Karpas-422 (cell line): ENCODE results near the gene P2RY12. TPM values are rescaled to one million over a fixed set of nuclear protein-coding genes. Genes with fewer than 3 reads are reported as not detected.

Source experiments
- DNase-seq: peaks from one replicate; pipeline ENCODE4 v3.0.0-alpha.2; 2015
- H2AFZ ChIP-seq: fragments of 200-600 bp; sonication (generic); 2 replicates; pipeline ENCODE4 v1.6.1; 2014; ENCODE audit warnings: antibody characterized with exemption, low read length, mixed read lengths
- H3K27ac ChIP-seq: fragments of 200-600 bp; sonication (generic); 2 replicates; pipeline ENCODE4 v1.5.1; 2014; ENCODE audit warnings: mild to moderate bottlenecking, low read length, moderate library complexity
- H3K27me3 ChIP-seq: fragments of 200-600 bp; sonication (generic); 2 replicates; pipeline ENCODE4 v1.6.1; 2014; ENCODE audit warnings: low read length, mixed read lengths
- H3K36me3 ChIP-seq: fragments of 200-600 bp; sonication (generic); 2 replicates; pipeline ENCODE4 v1.6.1; 2014; ENCODE audit warnings: low read length, mixed read lengths; ENCODE audit not compliant: insufficient read depth
- H3K4me1 ChIP-seq: fragments of 200-600 bp; sonication (generic); 2 replicates; pipeline ENCODE4 v1.6.1; 2014; ENCODE audit warnings: mild to moderate bottlenecking, low read length, mixed read lengths
- H3K4me2 ChIP-seq: fragments of 200-600 bp; sonication (generic); 2 replicates; pipeline ENCODE4 v1.6.1; 2014; ENCODE audit warnings: low read length, low read depth, mild to moderate bottlenecking; ENCODE audit not compliant: poor library complexity, severe bottlenecking
- H3K4me3 ChIP-seq: fragments of 200-600 bp; sonication (generic); 2 replicates; pipeline ENCODE4 v1.5.1; 2014; ENCODE audit warnings: mild to moderate bottlenecking, antibody characterized with exemption, low read length, mixed read lengths
- H3K79me2 ChIP-seq: fragments of 200-600 bp; sonication (generic); 2 replicates; pipeline ENCODE4 v1.6.1; 2014; ENCODE audit warnings: mild to moderate bottlenecking, low read length, mixed read lengths
- H3K9ac ChIP-seq: fragments of 200-600 bp; sonication (generic); 2 replicates; pipeline ENCODE4 v1.6.0; 2014; ENCODE audit warnings: low read length
- H3K9me2 ChIP-seq: fragments of 200-600 bp; sonication (generic), shearing (Covaris generic); replicated peaks from 2 replicates; pipeline ENCODE4 v1.6.0; 2014; ENCODE audit warnings: mild to moderate bottlenecking, low read length, moderate library complexity; ENCODE audit not compliant: insufficient read depth
- H3K9me3 ChIP-seq: fragments of 300-700, 200-600 bp; sonication (generic); 2 replicates; pipeline ENCODE4 v1.6.1; 2014; ENCODE audit warnings: low read length, mixed read lengths
- H4K20me1 ChIP-seq: fragments of 200-600 bp; sonication (generic); 2 replicates; pipeline ENCODE4 v1.6.1; 2014; ENCODE audit warnings: mild to moderate bottlenecking, antibody characterized with exemption, low read length, low read depth; ENCODE audit not compliant: insufficient read depth
- total RNA-seq: library from RNA; depleted of rRNA; stranded (reverse); fragments of >200 nt; shearing (Covaris generic); gene quantifications from 2 replicates; pipeline ENCODE4 v1.2.3, GENCODE V29; 2014; ENCODE audit warnings: low replicate concordance

P2RY12 gene
- total RNA-seq, 1 experiment from 2014 or later, result not detected

GRCh38 chr3:151421938-151422337 lies 37.4 kb upstream of the P2RY12 start:
- Histone ChIP-seq H3K9me2 (no peaks in the 10 kb centered on the region), H3K9ac (no peak overlapping the region), H3K4me3 (no peak overlapping the region), H3K4me1 (peaks cover 49% of the 10 kb centered on the region), H4K20me1 (no peaks in the 10 kb centered on the region), H3K27me3 (no peaks in the 10 kb centered on the region), H2AFZ (peak overlapping the region; percentile 47; the same call in 1 of the 2 replicates), H3K79me2 (no peaks in the 10 kb centered on the region), H3K4me2 (no peak overlapping the region), H3K36me3 (no peaks in the 10 kb centered on the region), H3K27ac (peak overlapping the region; percentile 3; the same call in 1 of the 2 replicates), H3K9me3 (no peaks in the 10 kb centered on the region)
- DNase-seq, result peak; percentile 69

GRCh38 chr3:151419806-151420205 lies 35.3 kb upstream of the P2RY12 start:
- Histone ChIP-seq H3K4me2 (no peak overlapping the region), H3K9ac (no peak overlapping the region), H3K27ac (no peak overlapping the region), H4K20me1 (no peaks in the 10 kb centered on the region), H3K36me3 (no peaks in the 10 kb centered on the region), H3K4me3 (no peak overlapping the region), H3K27me3 (no peaks in the 10 kb centered on the region), H3K9me3 (no peaks in the 10 kb centered on the region), H3K9me2 (no peaks in the 10 kb centered on the region), H3K79me2 (no peaks in the 10 kb centered on the region), H2AFZ (no peak overlapping the region), H3K4me1 (peaks cover 39% of the 10 kb centered on the region)
- no peak for DNase-seq

GRCh38 chr3:151415289-151415688 lies 30.7 kb upstream of the P2RY12 start:
- Histone ChIP-seq H3K27me3 (no peaks in the 10 kb centered on the region), H3K79me2 (no peaks in the 10 kb centered on the region), H3K9ac (no peak overlapping the region), H3K27ac (no peak overlapping the region), H3K4me3 (no peak overlapping the region), H3K4me1 (peaks cover 41% of the 10 kb centered on the region), H3K9me2 (no peaks in the 10 kb centered on the region), H2AFZ (no peak overlapping the region), H3K36me3 (peaks cover 13% of the 10 kb centered on the region), H3K4me2 (no peak overlapping the region), H4K20me1 (no peaks in the 10 kb centered on the region), H3K9me3 (no peaks in the 10 kb centered on the region)
- no peak for DNase-seq

GRCh38 chr3:151412989-151413388 lies 28.4 kb upstream of the P2RY12 start:
- Histone ChIP-seq H3K4me1 (peaks cover 58% of the 10 kb centered on the region), H3K4me2 (no peak overlapping the region), H3K36me3 (peaks cover 13% of the 10 kb centered on the region), H3K27ac (peak overlapping the region; percentile 92), H3K9ac (no peak overlapping the region), H3K79me2 (no peaks in the 10 kb centered on the region), H3K4me3 (no peak overlapping the region), H4K20me1 (no peaks in the 10 kb centered on the region), H2AFZ (no peak overlapping the region), H3K9me2 (no peaks in the 10 kb centered on the region), H3K9me3 (no peaks in the 10 kb centered on the region), H3K27me3 (no peaks in the 10 kb centered on the region)
- DNase-seq, result no peak

GRCh38 chr3:151410891-151411559 lies 26.5 kb upstream of the P2RY12 start:
- no peaks in the 10 kb centered on the region for H3K27me3 ChIP-seq
- H3K4me3 ChIP-seq, result peak overlapping the region; percentile 31; the same call in 1 of the 2 replicates
- H3K9ac ChIP-seq, result peak overlapping the region; percentile 52
- H3K9me3 ChIP-seq, result no peaks in the 10 kb centered on the region
- no peaks in the 10 kb centered on the region for H4K20me1 ChIP-seq
- peak overlapping the region; percentile 68 for H3K4me2 ChIP-seq
- no peak overlapping the region; the same call in 1 of the 2 replicates for H2AFZ ChIP-seq
- peaks cover 56% of the 10 kb centered on the region for H3K4me1 ChIP-seq
- H3K79me2 ChIP-seq, result no peaks in the 10 kb centered on the region
- peak overlapping the region; percentile 92 for H3K27ac ChIP-seq
- H3K36me3 ChIP-seq, result peaks cover 13% of the 10 kb centered on the region
- H3K9me2 ChIP-seq, result no peaks in the 10 kb centered on the region; the same call in 1 of the 2 replicates
- DNase-seq, result peak; percentile 75

- DNase-seq, result peak; percentile 38
- Histone ChIP-seq H3K79me2 (no peaks in the 10 kb centered on the region), H3K27ac (no peak overlapping the region), H3K4me2 (no peak overlapping the region), H3K4me1 (peaks cover 48% of the 10 kb centered on the region), H3K36me3 (peaks cover 7% of the 10 kb centered on the region), H3K27me3 (no peaks in the 10 kb centered on the region), H3K4me3 (no peak overlapping the region), H3K9ac (no peak overlapping the region), H3K9me2 (no peaks in the 10 kb centered on the region; the same call in 1 of the 2 replicates), H2AFZ (no peak overlapping the region), H3K9me3 (no peaks in the 10 kb centered on the region), H4K20me1 (no peaks in the 10 kb centered on the region)
These were observed 23.4 kb upstream of the P2RY12 start for GRCh38 chr3:151407928-151408327.

- H3K9me3 ChIP-seq, result no peaks in the 10 kb centered on the region
- DNase-seq, result peak; percentile 36
- no peak overlapping the region for H3K27ac ChIP-seq
- H3K27me3 ChIP-seq, result no peaks in the 10 kb centered on the region
- H3K9me2 ChIP-seq, result no peaks in the 10 kb centered on the region; the same call in 1 of the 2 replicates
- no peak overlapping the region for H3K4me3 ChIP-seq
- no peaks in the 10 kb centered on the region for H3K36me3 ChIP-seq
- no peak overlapping the region for H2AFZ ChIP-seq
- no peaks in the 10 kb centered on the region for H3K79me2 ChIP-seq
- H3K4me2 ChIP-seq, result no peak overlapping the region
- no peak overlapping the region for H3K9ac ChIP-seq
- H4K20me1 ChIP-seq, result no peaks in the 10 kb centered on the region
- peaks cover 19% of the 10 kb centered on the region for H3K4me1 ChIP-seq
These were observed 19.8 kb upstream of the P2RY12 start for GRCh38 chr3:151404316-151404715.

- DNase-seq, result no peak
- Histone ChIP-seq H3K4me2 (no peak overlapping the region), H3K27ac (no peak overlapping the region), H2AFZ (no peak overlapping the region), H3K9me3 (no peaks in the 10 kb centered on the region), H3K4me1 (peaks cover 21% of the 10 kb centered on the region), H4K20me1 (no peaks in the 10 kb centered on the region), H3K4me3 (no peak overlapping the region), H3K27me3 (no peaks in the 10 kb centered on the region), H3K36me3 (no peaks in the 10 kb centered on the region; the same call in 1 of the 2 replicates), H3K9ac (no peak overlapping the region), H3K79me2 (no peaks in the 10 kb centered on the region), H3K9me2 (no peaks in the 10 kb centered on the region; the same call in 1 of the 2 replicates)
These were observed 18.7 kb upstream of the P2RY12 start for GRCh38 chr3:151403246-151403645.
